CD4-positive, alpha-beta T cell (primary cell): ENCODE results near the gene KBTBD12. TPM values are rescaled to one million over a fixed set of nuclear protein-coding genes. Genes with fewer than 3 reads are reported as not detected.

ENCODE experiments used
- ATAC-seq: fragments of 200-7000 bp; cut with Tn5 transposase; one replicate; pipeline ENCODE4 v1.10.0; 2022; ENCODE audit warnings: mild to moderate bottlenecking; ENCODE audit not compliant: poor library complexity
- CTCF ChIA-PET: fragments of 350-600 bp; sonication (Branson Sonifier 250); formaldehyde crosslinking; loops from one replicate; lab custom pipeline; 2021; ENCODE audit warnings: antibody characterized with exemption, inconsistent platforms; lab: Charles Lee
- POLR2A ChIA-PET: fragments of 350-600 bp; sonication (Branson Sonifier 250); formaldehyde crosslinking; loops from one replicate; lab custom pipeline; 2021; ENCODE audit warnings: antibody characterized with exemption, inconsistent platforms; lab: Charles Lee
- DNase-seq, 14 experiments: peaks; one replicate each; pipeline ENCODE4 v3.0.0-alpha.2; 2013 to 2020; ENCODE audit warnings: mixed read lengths in 2 of 14
- H3K27ac ChIP-seq, 2 donors: one replicate each; pipeline versions ENCODE4 v1.5.1 to v1.7.0; 2013; ENCODE audit warnings: low read length in 2 of 2, low read depth in 1 of 2, mild to moderate bottlenecking in 1 of 2
- H3K27me3 ChIP-seq, 2 experiments: 1 replicate in 1 of 2; 2 replicates in 1 of 2; pipeline versions ENCODE4 v1.6.1 to v1.7.0; 2013; ENCODE audit warnings: low read length in 2 of 2, control low read depth in 1 of 2, mild to moderate bottlenecking in 1 of 2, moderate library complexity in 1 of 2; ENCODE audit not compliant: insufficient read depth in 2 of 2, control insufficient read depth in 1 of 2
- H3K36me3 ChIP-seq: one replicate; pipeline ENCODE4 v1.6.1; 2013; ENCODE audit warnings: low read length, control low read depth; ENCODE audit not compliant: insufficient read depth
- H3K4me1 ChIP-seq: one replicate; pipeline ENCODE4 v1.6.1; 2013; ENCODE audit warnings: low read length, control low read depth; ENCODE audit not compliant: insufficient read depth
- H3K4me3 ChIP-seq: one replicate; pipeline ENCODE4 v1.5.1; 2013; ENCODE audit warnings: mild to moderate bottlenecking, low read length, moderate library complexity
- H3K9me3 ChIP-seq, 2 experiments: 1 replicate in 1 of 2; 2 replicates in 1 of 2; pipeline versions ENCODE4 v1.6.1 to v1.7.0; 2013; ENCODE audit warnings: low read length in 2 of 2, mild to moderate bottlenecking in 2 of 2, control low read depth in 1 of 2, moderate library complexity in 1 of 2; ENCODE audit not compliant: control insufficient read depth in 1 of 2, insufficient read depth in 1 of 2
- H3K27ac Mint-ChIP-seq: one replicate; pipeline ENCODE4 v1.8.0; 2020; ENCODE audit warnings: mixed read lengths
- H3K27me3 Mint-ChIP-seq: one replicate; pipeline ENCODE4 v1.8.0; 2021; ENCODE audit warnings: mixed read lengths
- H3K36me3 Mint-ChIP-seq: one replicate; pipeline ENCODE4 v1.8.0; 2021; ENCODE audit warnings: low read depth, mixed read lengths
- H3K4me1 Mint-ChIP-seq: one replicate; pipeline ENCODE4 v1.8.0; 2021; ENCODE audit warnings: low read depth, mixed read lengths
- H3K4me3 Mint-ChIP-seq: one replicate; pipeline ENCODE4 v1.8.0; 2020; ENCODE audit warnings: mild to moderate bottlenecking, mixed read lengths
- H3K9me3 Mint-ChIP-seq: one replicate; pipeline ENCODE4 v1.8.0; 2020; ENCODE audit warnings: mixed read lengths
- intact Hi-C, 2 experiments: fragments of 100-400 bp; cut with DNase I in 1 of 2; cut with micrococcal nuclease in 1 of 2; formaldehyde crosslinking; loops; one replicate each; pipeline versions ENCODE4 v1.15.1 to v1.9.0; 2023 to 2025; cut with DNase I, micrococcal nuclease
- total RNA-seq, 174 experiments: library from RNA in 2 of 174; stranded (reverse) in 2 of 174; gene quantifications; one replicate each; pipeline ENCODE4 v1.2.3 and lab custom pipeline; 2021 to 2026
- TF ChIP-seq, protein P1 (sequence below): fragments of 200-600 bp; IDR thresholded peaks from one replicate; pipeline ENCODE4 v1.8.0; 2022; ENCODE audit warnings: antibody characterized with exemption, mild to moderate bottlenecking

The KBTBD12 gene
- total RNA-seq, 2 experiments from 2014 or later: not detected

DNA sequence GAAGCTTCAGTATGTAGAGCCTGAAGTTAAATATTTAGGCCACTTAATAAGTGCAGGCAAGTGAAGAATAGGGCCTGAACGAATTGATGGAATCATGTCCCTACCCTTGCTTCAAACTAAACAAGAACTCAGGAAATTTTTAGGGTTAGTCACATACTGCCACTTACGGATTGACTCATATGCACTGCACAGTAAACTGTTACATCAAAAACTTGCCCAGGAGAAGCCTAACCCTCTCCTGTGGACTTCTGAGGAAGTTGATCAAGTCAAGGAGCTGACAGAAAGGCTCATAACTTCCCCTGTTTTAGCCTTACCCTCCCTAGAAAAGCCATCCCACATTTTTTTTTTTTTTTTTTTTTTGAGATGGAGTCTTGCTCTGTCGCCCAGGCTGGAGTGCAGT lies 20.6 kb upstream of the KBTBD12 start:
- Mint-ChIP-seq H3K36me3 (no peaks in the 10 kb centered on the region), H3K4me1 (no peaks in the 10 kb centered on the region), H3K27ac (no peak overlapping the region), H3K27me3 (no peaks in the 10 kb centered on the region), H3K9me3 (peaks cover 10% of the 10 kb centered on the region), H3K4me3 (no peak overlapping the region)
- Histone ChIP-seq H3K4me1 (no peaks in the 10 kb centered on the region), H3K9me3 (peaks cover 10 to 11% of the 10 kb centered on the region in 2 experiments), H3K27ac (no peak overlapping the region), H3K36me3 (no peaks in the 10 kb centered on the region), H3K4me3 (no peak overlapping the region), H3K27me3 (no peaks in the 10 kb centered on the region)
- intact Hi-C loops: no loop called here
- POLR2A ChIA-PET: no interaction called here
- ATAC-seq: no peak
- CTCF ChIA-PET: no interaction called here
- no peak for DNase-seq
- TF ChIP-seq, protein P1, sequence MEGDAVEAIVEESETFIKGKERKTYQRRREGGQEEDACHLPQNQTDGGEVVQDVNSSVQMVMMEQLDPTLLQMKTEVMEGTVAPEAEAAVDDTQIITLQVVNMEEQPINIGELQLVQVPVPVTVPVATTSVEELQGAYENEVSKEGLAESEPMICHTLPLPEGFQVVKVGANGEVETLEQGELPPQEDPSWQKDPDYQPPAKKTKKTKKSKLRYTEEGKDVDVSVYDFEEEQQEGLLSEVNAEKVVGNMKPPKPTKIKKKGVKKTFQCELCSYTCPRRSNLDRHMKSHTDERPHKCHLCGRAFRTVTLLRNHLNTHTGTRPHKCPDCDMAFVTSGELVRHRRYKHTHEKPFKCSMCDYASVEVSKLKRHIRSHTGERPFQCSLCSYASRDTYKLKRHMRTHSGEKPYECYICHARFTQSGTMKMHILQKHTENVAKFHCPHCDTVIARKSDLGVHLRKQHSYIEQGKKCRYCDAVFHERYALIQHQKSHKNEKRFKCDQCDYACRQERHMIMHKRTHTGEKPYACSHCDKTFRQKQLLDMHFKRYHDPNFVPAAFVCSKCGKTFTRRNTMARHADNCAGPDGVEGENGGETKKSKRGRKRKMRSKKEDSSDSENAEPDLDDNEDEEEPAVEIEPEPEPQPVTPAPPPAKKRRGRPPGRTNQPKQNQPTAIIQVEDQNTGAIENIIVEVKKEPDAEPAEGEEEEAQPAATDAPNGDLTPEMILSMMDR: no peak

DNA sequence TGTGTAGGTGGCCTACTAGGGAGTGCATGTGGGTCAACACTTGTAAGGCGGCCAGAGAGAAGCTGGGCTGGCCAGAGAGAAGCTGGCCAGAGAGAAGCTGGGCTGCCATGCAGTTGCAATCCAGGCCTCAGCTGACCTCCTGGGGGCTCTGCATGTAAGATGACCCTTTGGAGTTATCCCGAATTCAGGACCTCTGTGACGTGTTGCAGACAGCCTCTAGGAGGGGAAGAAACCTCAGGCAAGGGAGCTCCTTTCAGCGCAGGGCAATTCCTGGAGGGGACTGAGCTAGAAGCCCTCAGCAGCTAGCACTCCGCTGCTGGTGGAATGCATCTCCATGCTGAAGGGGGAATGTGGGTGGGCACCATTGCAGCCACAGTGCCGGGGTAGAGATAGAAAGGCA lies 15.8 kb upstream of the KBTBD12 start:
- POLR2A ChIA-PET: no interaction called here
- Histone ChIP-seq H3K4me1 (no peaks in the 10 kb centered on the region), H3K27ac (no peak overlapping the region), H3K9me3 (peaks cover 0 to 4% of the 10 kb centered on the region in 2 experiments), H3K4me3 (no peak overlapping the region), H3K27me3 (no peaks in the 10 kb centered on the region), H3K36me3 (no peaks in the 10 kb centered on the region)
- Mint-ChIP-seq H3K27ac (no peak overlapping the region), H3K27me3 (peaks cover 13% of the 10 kb centered on the region), H3K9me3 (peaks cover 4% of the 10 kb centered on the region), H3K4me3 (no peak overlapping the region), H3K4me1 (no peaks in the 10 kb centered on the region), H3K36me3 (no peaks in the 10 kb centered on the region)
- DNase-seq (no peak), ATAC-seq (no peak)
- TF ChIP-seq, protein P1: no peak
- intact Hi-C loops: no loop called here
- CTCF ChIA-PET: no interaction called here

DNA sequence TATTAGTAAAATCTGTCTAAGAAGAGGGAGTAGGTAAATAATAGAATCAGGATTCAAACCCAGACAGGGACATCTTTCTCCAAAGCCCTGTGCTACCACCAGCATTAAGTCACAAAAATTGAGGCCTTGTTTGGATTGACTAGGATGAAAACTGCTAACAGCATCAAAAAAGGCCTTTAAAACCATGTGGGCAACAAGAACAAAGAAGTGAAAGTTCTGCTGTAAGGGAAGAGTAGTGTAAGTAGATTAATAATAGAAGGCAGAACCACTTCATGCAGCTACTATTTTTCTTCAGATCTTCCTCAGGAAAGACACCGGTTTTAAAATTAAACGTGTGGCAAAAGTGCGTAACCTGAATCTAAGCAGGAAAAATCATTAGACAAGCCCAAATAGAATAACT lies 15.3 kb upstream of the KBTBD12 start:
- TF ChIP-seq, protein P1: no peak
- ChIA-PET CTCF (no interaction called here), POLR2A (no interaction called here)
- DNase-seq (no peak), ATAC-seq (no peak)
- no peak overlapping the region for H3K27ac Mint-ChIP-seq
- no peaks in the 10 kb centered on the region for H3K4me1 Mint-ChIP-seq
- H3K4me3 Mint-ChIP-seq: no peak overlapping the region
- peaks cover 19% of the 10 kb centered on the region for H3K27me3 Mint-ChIP-seq
- Histone ChIP-seq H3K4me1 (no peaks in the 10 kb centered on the region), H3K9me3 (peaks cover 0 to 4% of the 10 kb centered on the region in 2 experiments), H3K27ac (no peak overlapping the region), H3K27me3 (no peaks in the 10 kb centered on the region), H3K36me3 (no peaks in the 10 kb centered on the region), H3K4me3 (no peak overlapping the region)
- H3K9me3 Mint-ChIP-seq: peaks cover 4% of the 10 kb centered on the region
- H3K36me3 Mint-ChIP-seq: no peaks in the 10 kb centered on the region
- intact Hi-C loops: no loop called here
